HEK293 (cell line): ENCODE data around the gene CFAP299.

Experiments used
- CTCF ChIA-PET: fragments of 350-600 bp; formaldehyde crosslinking; extraction: SDS; loops from one replicate; lab custom pipeline; 2021; ENCODE audit warnings: antibody characterized with exemption; lab: Yijun Ruan, JAX
- POLR2A ChIA-PET: fragments of 300-600 bp; formaldehyde crosslinking; extraction: SDS; loops from one replicate; lab custom pipeline; 2020; ENCODE audit warnings: antibody characterized with exemption, inconsistent platforms; lab: Yijun Ruan, JAX
- H3K27ac ChIP-seq: fragments of 200-500 bp; sonication (Bioruptor generic); 2 replicates; pipeline ENCODE4 v1.5.1; 2014; ENCODE audit warnings: low read depth, low read length, control low read depth, inconsistent platforms; ENCODE audit errors: extremely low read depth
- H3K36me3 ChIP-seq, 2 experiments: fragments of 200-500 bp in 1 of 2; sonication (Bioruptor generic) in 1 of 2; 1 replicate in 1 of 2; 2 replicates in 1 of 2; pipeline ENCODE4 v1.5.1; 2014 to 2017; ENCODE audit warnings: inconsistent platforms in 2 of 2, low read length in 2 of 2; ENCODE audit not compliant: control insufficient read depth in 2 of 2, insufficient read depth in 1 of 2
- H3K4me1 ChIP-seq: fragments of 200-500 bp; sonication (Bioruptor generic); 2 replicates; pipeline ENCODE4 v1.5.1; 2014; ENCODE audit warnings: mild to moderate bottlenecking, low read length, inconsistent platforms; ENCODE audit not compliant: control insufficient read depth, insufficient read depth
- H3K4me3 ChIP-seq: 2 replicates; pipeline ENCODE4 v1.5.1; 2011; ENCODE audit warnings: low read depth, mild to moderate bottlenecking, control low read depth, low read length, moderate library complexity
- H3K9me3 ChIP-seq: fragments of 200-500 bp; sonication (Bioruptor generic); 2 replicates; pipeline ENCODE4 v1.5.1; 2014; ENCODE audit warnings: low read depth, low read length, inconsistent platforms; ENCODE audit not compliant: control insufficient read depth, insufficient read depth
- EGR2 ChIP-seq: fragments of 450-650 bp; formaldehyde crosslinking; IDR thresholded peaks from 2 replicates; pipeline ENCODE4 v1.5.1; 2016; ENCODE audit warnings: low read depth, missing biosample characterization, missing genetic modification characterization
- GFI1B ChIP-seq: fragments of 450-650 bp; formaldehyde crosslinking; IDR thresholded peaks from 2 replicates; pipeline ENCODE4 v1.5.1; 2016; ENCODE audit warnings: missing biosample characterization, missing genetic modification characterization
- GLI2 ChIP-seq: fragments of 450-650 bp; formaldehyde crosslinking; IDR thresholded peaks from 2 replicates; pipeline ENCODE4; 2017; ENCODE audit warnings: missing biosample characterization, missing genetic modification characterization, low read depth, borderline replicate concordance
- HOXC10 ChIP-seq: sonication (generic); formaldehyde crosslinking; IDR thresholded peaks from 2 replicates; pipeline ENCODE4 v1.8.1; 2023; ENCODE audit warnings: mild to moderate bottlenecking, missing genetic modification reagents
- KLF1 ChIP-seq: fragments of 450-650 bp; formaldehyde crosslinking; IDR thresholded peaks from 2 replicates; pipeline ENCODE4 v1.5.1; 2016; ENCODE audit warnings: missing biosample characterization, missing genetic modification characterization
- OVOL3 ChIP-seq: fragments of 450-650 bp; formaldehyde crosslinking; IDR thresholded peaks from 2 replicates; pipeline ENCODE4 v1.5.1; 2016; ENCODE audit warnings: missing biosample characterization, missing genetic modification characterization
- ZBTB11 ChIP-seq: fragments of 450-650 bp; formaldehyde crosslinking; conservative IDR thresholded peaks from 2 replicates; pipeline ENCODE4 v1.5.1; 2016; ENCODE audit warnings: low read depth, missing biosample characterization, missing genetic modification characterization
- ZBTB49 ChIP-seq: fragments of 450-650 bp; formaldehyde crosslinking; IDR thresholded peaks from 2 replicates; pipeline ENCODE4 v1.5.1; 2016; ENCODE audit warnings: missing biosample characterization, missing genetic modification characterization, low read depth
- ZNF16 ChIP-seq: fragments of 450-650 bp; formaldehyde crosslinking; IDR thresholded peaks from 2 replicates; pipeline ENCODE4 v1.5.1; 2016; ENCODE audit warnings: low read depth, missing biosample characterization, missing genetic modification characterization
- ZNF350 ChIP-seq: fragments of 450-650 bp; formaldehyde crosslinking; IDR thresholded peaks from 2 replicates; pipeline ENCODE4 v1.5.0; 2017; ENCODE audit warnings: missing biosample characterization, mild to moderate bottlenecking, missing genetic modification characterization
- ZNF404 ChIP-seq: fragments of 450-650 bp; formaldehyde crosslinking; IDR thresholded peaks from 2 replicates; pipeline ENCODE4 v1.5.1; 2017; ENCODE audit warnings: missing biosample characterization, missing genetic modification characterization
- ZNF449 ChIP-seq: fragments of 450-650 bp; formaldehyde crosslinking; IDR thresholded peaks from 2 replicates; pipeline ENCODE4 v1.5.1; 2017; ENCODE audit warnings: missing biosample characterization, mild to moderate bottlenecking, missing genetic modification characterization, moderate library complexity
- ZNF555 ChIP-seq: fragments of 450-650 bp; formaldehyde crosslinking; conservative IDR thresholded peaks from 2 replicates; pipeline ENCODE4 v1.5.1; 2017; ENCODE audit warnings: missing biosample characterization, mild to moderate bottlenecking, missing genetic modification characterization, inconsistent platforms
- TF ChIP-seq, protein P1 (sequence below): fragments of 450-650 bp; formaldehyde crosslinking; IDR thresholded peaks from 2 replicates; pipeline ENCODE4 v1.5.1; 2016; ENCODE audit warnings: missing biosample characterization, missing genetic modification characterization
- TF ChIP-seq, protein P2 (sequence below): fragments of 450-650 bp; formaldehyde crosslinking; IDR thresholded peaks from 2 replicates; pipeline ENCODE4 v1.5.1; 2016; ENCODE audit warnings: missing biosample characterization, missing genetic modification characterization
- TF ChIP-seq, protein P3 (sequence below): fragments of 450-650 bp; formaldehyde crosslinking; optimal IDR thresholded peaks from 2 replicates; pipeline ENCODE3; 2016; ENCODE audit warnings: missing biosample characterization, mild to moderate bottlenecking, missing genetic modification characterization

The CFAP299 gene

GRCh38 chr4:80897537-80898303, 562.2 kb downstream of the CFAP299 start:
- TF ChIP-seq EGR2 (no peak), ZNF449 (no peak), GFI1B (tag by site-specific recombination) (no peak), ZNF555 (tag by site-specific recombination) (no peak), HOXC10 (CRISPR knock-in tag) (no peak), ZBTB49 (no peak), OVOL3 (no peak), GLI2 (tag by site-specific recombination) (no peak), ZNF404 (tag by site-specific recombination) (no peak), KLF1 (tag by site-specific recombination) (no peak), ZBTB11 (tag by site-specific recombination) (no peak), ZNF350 (no peak), ZNF16 (tag by site-specific recombination) (no peak)
- TF ChIP-seq, protein P1, sequence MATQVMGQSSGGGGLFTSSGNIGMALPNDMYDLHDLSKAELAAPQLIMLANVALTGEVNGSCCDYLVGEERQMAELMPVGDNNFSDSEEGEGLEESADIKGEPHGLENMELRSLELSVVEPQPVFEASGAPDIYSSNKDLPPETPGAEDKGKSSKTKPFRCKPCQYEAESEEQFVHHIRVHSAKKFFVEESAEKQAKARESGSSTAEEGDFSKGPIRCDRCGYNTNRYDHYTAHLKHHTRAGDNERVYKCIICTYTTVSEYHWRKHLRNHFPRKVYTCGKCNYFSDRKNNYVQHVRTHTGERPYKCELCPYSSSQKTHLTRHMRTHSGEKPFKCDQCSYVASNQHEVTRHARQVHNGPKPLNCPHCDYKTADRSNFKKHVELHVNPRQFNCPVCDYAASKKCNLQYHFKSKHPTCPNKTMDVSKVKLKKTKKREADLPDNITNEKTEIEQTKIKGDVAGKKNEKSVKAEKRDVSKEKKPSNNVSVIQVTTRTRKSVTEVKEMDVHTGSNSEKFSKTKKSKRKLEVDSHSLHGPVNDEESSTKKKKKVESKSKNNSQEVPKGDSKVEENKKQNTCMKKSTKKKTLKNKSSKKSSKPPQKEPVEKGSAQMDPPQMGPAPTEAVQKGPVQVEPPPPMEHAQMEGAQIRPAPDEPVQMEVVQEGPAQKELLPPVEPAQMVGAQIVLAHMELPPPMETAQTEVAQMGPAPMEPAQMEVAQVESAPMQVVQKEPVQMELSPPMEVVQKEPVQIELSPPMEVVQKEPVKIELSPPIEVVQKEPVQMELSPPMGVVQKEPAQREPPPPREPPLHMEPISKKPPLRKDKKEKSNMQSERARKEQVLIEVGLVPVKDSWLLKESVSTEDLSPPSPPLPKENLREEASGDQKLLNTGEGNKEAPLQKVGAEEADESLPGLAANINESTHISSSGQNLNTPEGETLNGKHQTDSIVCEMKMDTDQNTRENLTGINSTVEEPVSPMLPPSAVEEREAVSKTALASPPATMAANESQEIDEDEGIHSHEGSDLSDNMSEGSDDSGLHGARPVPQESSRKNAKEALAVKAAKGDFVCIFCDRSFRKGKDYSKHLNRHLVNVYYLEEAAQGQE (tag by site-specific recombination) = no peak
- TF ChIP-seq, protein P2, sequence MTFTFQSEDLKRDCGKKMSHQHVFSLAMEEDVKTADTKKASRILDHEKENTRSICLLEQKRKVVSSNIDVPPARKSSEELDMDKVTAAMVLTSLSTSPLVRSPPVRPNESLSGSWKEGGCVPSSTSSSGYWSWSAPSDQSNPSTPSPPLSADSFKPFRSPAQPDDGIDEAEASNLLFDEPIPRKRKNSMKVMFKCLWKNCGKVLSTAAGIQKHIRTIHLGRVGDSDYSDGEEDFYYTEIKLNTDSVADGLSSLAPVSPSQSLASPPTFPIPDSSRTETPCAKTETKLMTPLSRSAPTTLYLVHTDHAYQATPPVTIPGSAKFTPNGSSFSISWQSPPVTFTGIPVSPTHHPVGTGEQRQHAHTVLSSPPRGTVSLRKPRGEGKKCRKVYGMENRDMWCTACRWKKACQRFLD (tag by site-specific recombination) = no peak
- TF ChIP-seq, protein P3, sequence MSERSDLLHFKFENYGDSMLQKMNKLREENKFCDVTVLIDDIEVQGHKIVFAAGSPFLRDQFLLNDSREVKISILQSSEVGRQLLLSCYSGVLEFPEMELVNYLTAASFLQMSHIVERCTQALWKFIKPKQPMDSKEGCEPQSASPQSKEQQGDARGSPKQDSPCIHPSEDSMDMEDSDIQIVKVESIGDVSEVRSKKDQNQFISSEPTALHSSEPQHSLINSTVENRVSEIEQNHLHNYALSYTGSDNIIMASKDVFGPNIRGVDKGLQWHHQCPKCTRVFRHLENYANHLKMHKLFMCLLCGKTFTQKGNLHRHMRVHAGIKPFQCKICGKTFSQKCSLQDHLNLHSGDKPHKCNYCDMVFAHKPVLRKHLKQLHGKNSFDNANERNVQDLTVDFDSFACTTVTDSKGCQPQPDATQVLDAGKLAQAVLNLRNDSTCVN (tag by site-specific recombination) = no peak
- Histone ChIP-seq H3K4me1 (no peaks in the 10 kb centered on the region), H3K9me3 (no peaks in the 10 kb centered on the region), H3K4me3 (no peak overlapping the region), H3K27ac (no peak overlapping the region), H3K36me3 (no peaks in the 10 kb centered on the region)
- POLR2A ChIA-PET = no interaction called here
- CTCF ChIA-PET = interaction anchor here (1.0 kb wide), 1 partner anchor 92 kb away, joined by 3 read pairs; no protein-coding TSS in a partner anchor
